ENCODE measurements around the gene CALD1. TPM values are rescaled to one million over a fixed set of nuclear protein-coding genes. Genes with fewer than 3 reads are reported as not detected.
A peak's percentile ranks its signal among the peaks of the same experiment; 100 is the strongest.

Gene CALD1
- total and polyA plus RNA-seq, 4 experiments from 2014 or later: 0.13 TPM; not detected in 3

GRCh38 chr7:134992626-134993179 lies 213.3 kb downstream of the CALD1 start:
- Histone ChIP-seq H3K36me3 (ENCODE audit: insufficient read depth, low read length) (no peaks in the 10 kb centered on the region), H3K27ac (ENCODE audit: low read depth, low read length) (no peak overlapping the region), H3K4me3 (ENCODE audit: low read length in 2 of 2) (no peak overlapping the region), H3K27me3 (ENCODE audit: insufficient read depth, low read length) (no peaks in the 10 kb centered on the region), H3K4me1 (ENCODE audit: insufficient read depth, low read length) (peaks cover 6% of the 10 kb centered on the region), H3K9me3 (ENCODE audit: control insufficient read depth in 1 of 2, low read length in 2 of 2) (no peaks in the 10 kb centered on the region)
- H3K9me3 Mint-ChIP-seq: no peaks in the 10 kb centered on the region
- peaks cover 23 to 47% (median 33%) of the 10 kb centered on the region in 4 donors for H3K4me1 Mint-ChIP-seq
- ChIA-PET CTCF (ENCODE audit: partially characterized antibody) (interaction anchor here (0.7 to 0.8 kb wide), 2 partner anchors 9 to 176 kb away, joined by 3 read pairs; no protein-coding TSS in a partner anchor), POLR2A (ENCODE audit: partially characterized antibody) (no interaction called here)
- no peak for DNase-seq
- peaks cover 30 to 32% of the 10 kb centered on the region in 2 donors for H3K36me3 Mint-ChIP-seq
- H3K27me3 Mint-ChIP-seq: no peaks in the 10 kb centered on the region
- peak overlapping the region in 6 of 7 donors; percentile 1 to 85 (median 36) for H3K27ac Mint-ChIP-seq
- peak overlapping the region in 3 of 8 donors; percentile 7 to 27 (median 26) for H3K4me3 Mint-ChIP-seq
- intact Hi-C loops (cut with micrococcal nuclease): no loop called here

- peak overlapping the region in 3 of 7 donors; percentile 32 to 80 (median 73) for H3K27ac Mint-ChIP-seq
- no peak overlapping the region for H3K4me3 Mint-ChIP-seq
- no peak for DNase-seq
- Histone ChIP-seq H3K36me3 (ENCODE audit: insufficient read depth, low read length) (no peaks in the 10 kb centered on the region), H3K27ac (ENCODE audit: low read depth, low read length) (no peak overlapping the region), H3K4me1 (ENCODE audit: insufficient read depth, low read length) (no peaks in the 10 kb centered on the region), H3K27me3 (ENCODE audit: insufficient read depth, low read length) (no peaks in the 10 kb centered on the region), H3K4me3 (ENCODE audit: low read length in 2 of 2) (no peak overlapping the region), H3K9me3 (ENCODE audit: control insufficient read depth in 1 of 2, low read length in 2 of 2) (no peaks in the 10 kb centered on the region)
- H3K27me3 Mint-ChIP-seq: no peaks in the 10 kb centered on the region
- peaks cover 36 to 37% of the 10 kb centered on the region in 2 donors for H3K36me3 Mint-ChIP-seq
- H3K9me3 Mint-ChIP-seq: no peaks in the 10 kb centered on the region
- POLR2A ChIA-PET (ENCODE audit: partially characterized antibody): no interaction called here
- intact Hi-C loops (cut with micrococcal nuclease): no loop called here
- CTCF ChIA-PET (ENCODE audit: partially characterized antibody): no interaction called here
- peaks cover 20 to 38% (median 32%) of the 10 kb centered on the region in 4 donors for H3K4me1 Mint-ChIP-seq
These were observed 214.5 kb downstream of the CALD1 start for GRCh38 chr7:134993877-134994456.

GRCh38 chr7:134995239-134996096 lies 216.0 kb downstream of the CALD1 start:
- Mint-ChIP-seq H3K4me1 (peaks cover 14 to 30% (median 22%) of the 10 kb centered on the region in 4 donors), H3K36me3 (peaks cover 32 to 36% of the 10 kb centered on the region in 2 donors), H3K9me3 (no peaks in the 10 kb centered on the region), H3K27me3 (no peaks in the 10 kb centered on the region), H3K4me3 (peak overlapping the region in 3 of 8 donors; percentile 7 to 58 (median 29)), H3K27ac (peak overlapping the region; percentile 22 to 92 (median 43))
- Histone ChIP-seq H3K4me3 (ENCODE audit: low read length in 2 of 2) (no peak overlapping the region), H3K4me1 (ENCODE audit: insufficient read depth, low read length) (no peaks in the 10 kb centered on the region), H3K27me3 (ENCODE audit: insufficient read depth, low read length) (no peaks in the 10 kb centered on the region), H3K9me3 (ENCODE audit: control insufficient read depth in 1 of 2, low read length in 2 of 2) (no peaks in the 10 kb centered on the region), H3K36me3 (ENCODE audit: insufficient read depth, low read length) (no peaks in the 10 kb centered on the region), H3K27ac (ENCODE audit: low read depth, low read length) (no peak overlapping the region)
- intact Hi-C loops (cut with micrococcal nuclease): no loop called here
- DNase-seq: peak in 4 of 5 donors; percentile 4 to 23 (median 10)
- CTCF ChIA-PET (ENCODE audit: partially characterized antibody): interaction anchor here (1.2 to 4.2 kb wide), 2 partner anchors 9 to 173 kb away, joined by 3 to 28 read pairs; partner anchors contain the start of gene AGBL3
- POLR2A ChIA-PET (ENCODE audit: partially characterized antibody): interaction anchor here (1.2 kb wide), 1 partner anchor 9 kb away, joined by 4 read pairs; the partner anchor contains the start of gene AGBL3

DNA sequence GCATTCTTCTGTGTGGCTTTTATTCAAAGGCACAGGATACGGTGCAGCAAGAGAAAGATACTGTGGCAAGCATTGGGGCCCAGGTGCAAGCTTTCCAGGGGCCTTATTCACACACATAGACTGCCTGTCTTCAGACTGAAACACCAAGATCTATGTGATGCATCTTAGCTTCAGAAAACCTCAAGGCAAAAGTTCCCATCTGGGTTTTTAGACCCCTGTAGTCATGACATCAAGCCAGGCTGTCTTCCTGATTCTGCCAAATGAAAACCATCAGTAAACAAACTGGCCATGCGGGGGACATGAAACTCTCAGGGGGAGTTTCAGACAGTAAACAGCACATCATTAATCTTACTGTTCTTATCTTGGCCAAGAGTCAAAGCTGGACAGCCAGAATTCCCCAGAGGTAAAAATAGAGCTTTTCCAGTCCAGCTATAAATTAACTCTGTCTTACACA lies 216.7 kb downstream of the CALD1 start:
- CTCF ChIA-PET (ENCODE audit: partially characterized antibody): interaction anchor here (1.2 to 4.2 kb wide), 2 partner anchors 10 to 173 kb away, joined by 3 to 28 read pairs; partner anchors contain the start of gene AGBL3
- Histone ChIP-seq H3K27me3 (ENCODE audit: insufficient read depth, low read length) (no peaks in the 10 kb centered on the region), H3K27ac (ENCODE audit: low read depth, low read length) (no peak overlapping the region), H3K4me3 (ENCODE audit: low read length in 2 of 2) (no peak overlapping the region), H3K4me1 (ENCODE audit: insufficient read depth, low read length) (no peaks in the 10 kb centered on the region), H3K36me3 (ENCODE audit: insufficient read depth, low read length) (no peaks in the 10 kb centered on the region), H3K9me3 (ENCODE audit: control insufficient read depth in 1 of 2, low read length in 2 of 2) (no peaks in the 10 kb centered on the region)
- H3K36me3 Mint-ChIP-seq: peaks cover 32 to 36% of the 10 kb centered on the region in 2 donors
- H3K27me3 Mint-ChIP-seq: no peaks in the 10 kb centered on the region
- POLR2A ChIA-PET (ENCODE audit: partially characterized antibody): interaction anchor here (1.2 kb wide), 1 partner anchor 10 kb away, joined by 4 read pairs; the partner anchor contains the start of gene AGBL3
- H3K27ac Mint-ChIP-seq: peak overlapping the region in 6 of 7 donors; percentile 4 to 69 (median 44)
- no peaks in the 10 kb centered on the region for H3K9me3 Mint-ChIP-seq
- H3K4me1 Mint-ChIP-seq: peaks cover 14 to 24% (median 17%) of the 10 kb centered on the region in 4 donors
- no peak for DNase-seq
- H3K4me3 Mint-ChIP-seq: no peak overlapping the region
- intact Hi-C loops (cut with micrococcal nuclease): no loop called here

- intact Hi-C loops (cut with micrococcal nuclease): no loop called here
- Mint-ChIP-seq H3K27me3 (no peaks in the 10 kb centered on the region), H3K4me1 (peaks cover 10 to 17% (median 13%) of the 10 kb centered on the region in 4 donors), H3K4me3 (no peak overlapping the region), H3K9me3 (no peaks in the 10 kb centered on the region), H3K27ac (no peak overlapping the region), H3K36me3 (peaks cover 32 to 36% of the 10 kb centered on the region in 2 donors)
- CTCF ChIA-PET (ENCODE audit: partially characterized antibody): interaction anchor here (4.2 kb wide), 1 partner anchor 11 kb away, joined by 28 read pairs; the partner anchor contains the start of gene AGBL3
- DNase-seq: no peak
- Histone ChIP-seq H3K9me3 (ENCODE audit: control insufficient read depth in 1 of 2, low read length in 2 of 2) (no peaks in the 10 kb centered on the region), H3K4me3 (ENCODE audit: low read length in 2 of 2) (no peak overlapping the region), H3K27me3 (ENCODE audit: insufficient read depth, low read length) (no peaks in the 10 kb centered on the region), H3K27ac (ENCODE audit: low read depth, low read length) (no peak overlapping the region), H3K4me1 (ENCODE audit: insufficient read depth, low read length) (no peaks in the 10 kb centered on the region), H3K36me3 (ENCODE audit: insufficient read depth, low read length) (no peaks in the 10 kb centered on the region)
- POLR2A ChIA-PET (ENCODE audit: partially characterized antibody): no interaction called here
These were observed 217.9 kb downstream of the CALD1 start for GRCh38 chr7:134997214-134997885.

GRCh38 chr7:134999136-134999535 lies 219.7 kb downstream of the CALD1 start:
- H3K4me1 ChIP-seq (ENCODE audit: insufficient read depth, low read length): no peaks in the 10 kb centered on the region
- no peak overlapping the region for H3K27ac Mint-ChIP-seq
- no peak for DNase-seq
- no peak overlapping the region for H3K27ac ChIP-seq (ENCODE audit: low read depth, low read length)
- intact Hi-C loops (cut with micrococcal nuclease): no loop called here
- H3K36me3 ChIP-seq (ENCODE audit: insufficient read depth, low read length): no peaks in the 10 kb centered on the region
- H3K4me1 Mint-ChIP-seq: peaks cover 5 to 10% (median 7%) of the 10 kb centered on the region in 4 donors
- ChIA-PET POLR2A (ENCODE audit: partially characterized antibody) (no interaction called here), CTCF (ENCODE audit: partially characterized antibody) (interaction anchor here (4.1 to 4.2 kb wide), 2 partner anchors 12 to 13 kb away, joined by 18 to 28 read pairs; partner anchors contain the start of gene AGBL3)
- H3K9me3 Mint-ChIP-seq: no peaks in the 10 kb centered on the region
- H3K4me3 ChIP-seq (ENCODE audit: low read length in 2 of 2): no peak overlapping the region
- H3K9me3 ChIP-seq (ENCODE audit: control insufficient read depth in 1 of 2, low read length in 2 of 2): no peaks in the 10 kb centered on the region
- peaks cover 26 to 33% of the 10 kb centered on the region in 2 donors for H3K36me3 Mint-ChIP-seq
- H3K27me3 Mint-ChIP-seq: no peaks in the 10 kb centered on the region
- no peak overlapping the region for H3K4me3 Mint-ChIP-seq
- H3K27me3 ChIP-seq (ENCODE audit: insufficient read depth, low read length): no peaks in the 10 kb centered on the region

Data from CD4-positive, alpha-beta memory T cell (primary cell).